B cell (primary cell): ENCODE measurements around the gene NXNL1. TPM values are rescaled to one million over a fixed set of nuclear protein-coding genes. Genes with fewer than 3 reads are reported as not detected.

ENCODE experiments used
- ATAC-seq: fragments of 200-7000 bp; cut with Tn5 transposase; one replicate; pipeline ENCODE4 v1.10.0; 2021; ENCODE audit warnings: low read depth, mild to moderate bottlenecking, moderate number of reproducible peaks, moderate library complexity
- CTCF ChIA-PET: fragments of 350-600 bp; sonication (Branson Sonifier 250); formaldehyde crosslinking; loops from one replicate; lab custom pipeline; 2021; ENCODE audit warnings: antibody characterized with exemption, inconsistent platforms; lab: Charles Lee
- POLR2A ChIA-PET: fragments of 350-600 bp; sonication (Branson Sonifier 250); formaldehyde crosslinking; loops from one replicate; lab custom pipeline; 2021; ENCODE audit warnings: antibody characterized with exemption; lab: Charles Lee
- DNase-seq: peaks from one replicate; pipeline ENCODE4 v3.0.0; 2013
- H2AFZ ChIP-seq: 2 replicates; pipeline ENCODE4 v1.6.1; 2012; ENCODE audit warnings: mild to moderate bottlenecking, low read depth, low read length; ENCODE audit not compliant: insufficient read depth, poor library complexity, severe bottlenecking
- H3K27ac ChIP-seq, 2 donors: 1 replicate in 1 of 2; 2 replicates in 1 of 2; pipeline ENCODE4 v1.5.1; 2012 to 2013; ENCODE audit warnings: low read length in 2 of 2, mild to moderate bottlenecking in 2 of 2, moderate library complexity in 1 of 2
- H3K27me3 ChIP-seq, 4 experiments: fragments of 200-600 bp in 1 of 4; sonication (generic) in 1 of 4; replicated peaks in 1 of 4; 1 replicate in 2 of 4; 2 replicates in 2 of 4; pipeline versions ENCODE4 v1.6.1 to v1.7.0; 2013 to 2016; ENCODE audit warnings: low read length in 3 of 4, mild to moderate bottlenecking in 2 of 4, mixed read lengths in 1 of 4, moderate library complexity in 1 of 4; ENCODE audit not compliant: insufficient read depth in 4 of 4, control insufficient read depth in 3 of 4; ENCODE audit errors: control extremely low read depth in 1 of 4
- H3K36me3 ChIP-seq, 2 experiments: replicated peaks in 1 of 2; 1 replicate in 1 of 2; 2 replicates in 1 of 2; pipeline versions ENCODE4 v1.6.1 to v1.7.1; 2013; ENCODE audit warnings: low read length in 1 of 2; ENCODE audit not compliant: insufficient read depth in 2 of 2, control insufficient read depth in 1 of 2; ENCODE audit errors: control extremely low read depth in 1 of 2, extremely low read depth in 1 of 2
- H3K4me1 ChIP-seq, 2 donors: fragments of 200-600 bp in 1 of 2; sonication (generic) in 1 of 2; 1 replicate in 1 of 2; 2 replicates in 1 of 2; pipeline versions ENCODE4 v1.5.1 to v1.6.1; 2013 to 2017; ENCODE audit warnings: low read length in 2 of 2; ENCODE audit not compliant: control insufficient read depth in 2 of 2, insufficient read depth in 2 of 2
- H3K4me2 ChIP-seq: replicated peaks from 2 replicates; pipeline ENCODE3; 2012; ENCODE audit warnings: mild to moderate bottlenecking, low read depth, low read length; ENCODE audit not compliant: poor library complexity, severe bottlenecking
- H3K4me3 ChIP-seq, 5 experiments: fragments of 200-600 bp in 1 of 5; sonication (generic) in 1 of 5; 1 replicate in 3 of 5; 2 replicates in 2 of 5; pipeline versions ENCODE4 v1.5.1 to v1.7.0; 2011 to 2016; ENCODE audit warnings: low read length in 4 of 5, mild to moderate bottlenecking in 4 of 5, low read depth in 2 of 5, control low read depth in 1 of 5, moderate library complexity in 1 of 5; ENCODE audit not compliant: insufficient read depth in 1 of 5; ENCODE audit errors: control extremely low read depth in 1 of 5, extremely low read depth in 1 of 5
- H3K79me2 ChIP-seq: fragments of 200-600 bp; sonication (generic); one replicate; pipeline ENCODE4 v1.6.0; 2016; ENCODE audit warnings: low read length; ENCODE audit not compliant: control insufficient read depth, insufficient read depth
- H3K9ac ChIP-seq: fragments of 200-600 bp; sonication (generic); 2 replicates; pipeline ENCODE4 v1.6.1; 2017; ENCODE audit warnings: mild to moderate bottlenecking, low read length, moderate library complexity
- H3K9me3 ChIP-seq, 3 donors: one replicate each; pipeline versions ENCODE4 v1.6.1 to v1.7.1; 2013; ENCODE audit warnings: low read length in 2 of 3; ENCODE audit not compliant: control insufficient read depth in 2 of 3, insufficient read depth in 1 of 3; ENCODE audit errors: control extremely low read depth in 1 of 3
- H4K20me1 ChIP-seq: 2 replicates; pipeline ENCODE4 v1.6.0; 2012; ENCODE audit warnings: mild to moderate bottlenecking, low read length; ENCODE audit not compliant: insufficient read depth, control insufficient read depth, poor library complexity, severe bottlenecking
- H3K27ac Mint-ChIP-seq: one replicate; pipeline ENCODE4 v1.8.0; 2021; ENCODE audit warnings: mixed read lengths
- H3K27me3 Mint-ChIP-seq: one replicate; pipeline ENCODE4 v1.8.0; 2021; ENCODE audit warnings: mixed read lengths
- H3K4me1 Mint-ChIP-seq: one replicate; pipeline ENCODE4 v1.8.0; 2021; ENCODE audit warnings: mixed read lengths
- H3K4me3 Mint-ChIP-seq: one replicate; pipeline ENCODE4 v1.8.0; 2021; ENCODE audit warnings: mixed read lengths
- H3K9me3 Mint-ChIP-seq: one replicate; pipeline ENCODE4 v1.8.0; 2022; ENCODE audit warnings: mixed read lengths; ENCODE audit not compliant: insufficient read depth
- EZH2 ChIP-seq: IDR thresholded peaks from 2 replicates; pipeline ENCODE4 v1.6.1; 2012; ENCODE audit warnings: borderline replicate concordance, low read depth, mild to moderate bottlenecking, moderate library complexity, low read length; ENCODE audit not compliant: insufficient read depth, poor library complexity, severe bottlenecking
- WGBS: methylation state at CpG from one replicate; pipeline ENCODE4 v1.1.5; 2013; ENCODE audit warnings: missing lambda C conversion rate; ENCODE audit not compliant: insufficient coverage; 5-methylcytosine and 5-hydroxymethylcytosine counted together
- intact Hi-C: fragments of 100-400 bp; cut with micrococcal nuclease; formaldehyde crosslinking; loops from one replicate; pipeline ENCODE4 v1.10.0; 2022
- polyA plus RNA-seq: library from polyadenylated mRNA; depleted of rRNA; stranded (reverse); fragments of >200 nt; gene quantifications from 2 replicates; pipeline ENCODE4 v1.2.3, GENCODE V29; 2012
- total RNA-seq, 2 donors: library from RNA; stranded (reverse); fragments of 120-200 nt in 1 of 2; gene quantifications; 1 replicate in 1 of 2; 2 replicates in 1 of 2; pipeline versions ENCODE4 v1.2.3 to v1.2.4, GENCODE V29; 2013 to 2022
- TF ChIP-seq, protein P1 (sequence below): fragments of 200-600 bp; IDR thresholded peaks from one replicate; pipeline ENCODE4 v1.8.0; 2022; ENCODE audit warnings: antibody characterized with exemption, mild to moderate bottlenecking

NXNL1 gene
- total and polyA plus RNA-seq, 2 donors (not counting 1 experiment from before 2014, with no cell fraction given) = not detected

DNA sequence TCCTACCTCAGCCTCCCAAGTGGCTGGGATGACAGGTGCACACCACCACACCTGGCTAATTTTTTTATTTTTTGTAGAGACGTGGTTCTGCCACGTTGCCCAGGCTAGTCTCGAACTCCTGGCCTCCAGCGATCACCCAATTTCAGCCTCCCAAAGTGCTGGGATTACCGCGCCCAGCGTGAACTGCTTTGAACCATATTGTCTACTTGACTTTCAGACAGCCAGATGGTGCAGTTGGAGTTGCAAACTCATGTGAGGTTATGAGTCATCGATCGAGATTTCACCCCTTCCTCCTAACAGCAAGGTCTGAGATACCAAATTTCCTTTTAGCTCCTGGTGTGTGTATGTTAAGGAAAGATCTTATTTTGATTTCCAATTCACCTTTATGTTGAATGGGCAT, 12.3 kb upstream of the NXNL1 start:
- no peak for ATAC-seq
- H3K9me3 Mint-ChIP-seq = no peaks in the 10 kb centered on the region
- H3K4me3 Mint-ChIP-seq = no peak overlapping the region
- Histone ChIP-seq H3K36me3 (no peaks in the 10 kb centered on the region), H3K27me3 (no peaks in the 10 kb centered on the region), H4K20me1 (no peaks in the 10 kb centered on the region), H3K27ac (no peak overlapping the region), H2AFZ (no peak overlapping the region), H3K4me1 (peaks cover 6 to 17% of the 10 kb centered on the region in 2 donors), H3K9me3 (no peaks in the 10 kb centered on the region), H3K79me2 (no peaks in the 10 kb centered on the region), H3K4me3 (no peak overlapping the region), H3K4me2 (no peak overlapping the region), H3K9ac (no peak overlapping the region)
- no peak for DNase-seq
- whole genome bisulfite sequencing = 82% methylated on average over 4 of the region's 9 CpGs
- intact Hi-C loops = no loop called here
- no peak overlapping the region for H3K27ac Mint-ChIP-seq
- POLR2A ChIA-PET = no interaction called here
- H3K4me1 Mint-ChIP-seq = peaks cover 20% of the 10 kb centered on the region
- no peaks in the 10 kb centered on the region for H3K27me3 Mint-ChIP-seq
- TF ChIP-seq EZH2 = no peak
- TF ChIP-seq, protein P1, sequence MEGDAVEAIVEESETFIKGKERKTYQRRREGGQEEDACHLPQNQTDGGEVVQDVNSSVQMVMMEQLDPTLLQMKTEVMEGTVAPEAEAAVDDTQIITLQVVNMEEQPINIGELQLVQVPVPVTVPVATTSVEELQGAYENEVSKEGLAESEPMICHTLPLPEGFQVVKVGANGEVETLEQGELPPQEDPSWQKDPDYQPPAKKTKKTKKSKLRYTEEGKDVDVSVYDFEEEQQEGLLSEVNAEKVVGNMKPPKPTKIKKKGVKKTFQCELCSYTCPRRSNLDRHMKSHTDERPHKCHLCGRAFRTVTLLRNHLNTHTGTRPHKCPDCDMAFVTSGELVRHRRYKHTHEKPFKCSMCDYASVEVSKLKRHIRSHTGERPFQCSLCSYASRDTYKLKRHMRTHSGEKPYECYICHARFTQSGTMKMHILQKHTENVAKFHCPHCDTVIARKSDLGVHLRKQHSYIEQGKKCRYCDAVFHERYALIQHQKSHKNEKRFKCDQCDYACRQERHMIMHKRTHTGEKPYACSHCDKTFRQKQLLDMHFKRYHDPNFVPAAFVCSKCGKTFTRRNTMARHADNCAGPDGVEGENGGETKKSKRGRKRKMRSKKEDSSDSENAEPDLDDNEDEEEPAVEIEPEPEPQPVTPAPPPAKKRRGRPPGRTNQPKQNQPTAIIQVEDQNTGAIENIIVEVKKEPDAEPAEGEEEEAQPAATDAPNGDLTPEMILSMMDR = no peak
- CTCF ChIA-PET = no interaction called here

DNA sequence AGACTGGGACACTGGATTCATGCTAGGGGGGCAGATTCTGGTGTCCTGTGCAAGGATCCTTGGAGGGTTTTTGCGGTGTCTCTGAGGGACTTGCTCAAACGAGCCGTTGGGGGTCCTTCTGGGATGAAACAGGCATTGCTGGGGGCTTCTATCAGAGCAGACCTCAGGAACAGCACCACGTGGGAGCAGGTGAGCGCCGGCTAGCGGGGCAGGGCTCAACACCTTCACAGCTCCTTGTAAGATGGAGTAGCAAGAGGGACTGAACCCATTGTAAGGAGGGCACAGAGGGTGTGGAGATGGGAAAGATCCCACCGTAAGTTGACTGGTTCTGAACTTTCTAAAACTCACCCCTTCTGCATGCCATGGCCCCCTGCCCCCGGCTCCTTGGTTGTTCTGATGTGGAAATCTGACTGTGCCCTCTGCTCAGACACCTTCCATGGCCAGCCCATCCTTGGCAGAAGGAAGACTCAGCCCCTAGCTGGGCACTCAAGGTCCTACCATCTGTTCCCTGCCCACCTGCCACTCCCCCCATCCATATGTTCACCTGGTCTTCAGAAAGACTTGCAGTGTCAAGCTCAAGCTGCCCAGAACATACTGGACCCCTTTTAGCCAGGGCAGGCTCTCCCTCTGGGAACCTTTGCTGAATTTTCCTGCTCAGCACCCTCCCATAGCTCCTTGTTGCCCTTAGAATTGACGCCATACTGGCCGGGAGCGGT, 10.8 kb upstream of the NXNL1 start:
- H3K9me3 ChIP-seq = no peaks in the 10 kb centered on the region
- H3K4me1 Mint-ChIP-seq = peaks cover 23% of the 10 kb centered on the region
- ChIA-PET POLR2A (interaction anchor here (0.6 to 0.7 kb wide), 2 partner anchors 43 to 86 kb away, joined by 3 to 5 read pairs; no protein-coding TSS in a partner anchor), CTCF (interaction anchor here (0.7 to 1.2 kb wide), 2 partner anchors 20 to 388 kb away, joined by 3 read pairs; partner anchors contain the start of gene RPL18A)
- peak overlapping the region; percentile 82 for H3K4me2 ChIP-seq
- WGBS = 74% methylated on average over 10 of the region's 12 CpGs
- no peak for ATAC-seq
- no peak overlapping the region for H3K27ac Mint-ChIP-seq
- H2AFZ ChIP-seq = no peak overlapping the region
- intact Hi-C loops = no loop called here
- no peaks in the 10 kb centered on the region for H3K27me3 ChIP-seq
- no peak overlapping the region for H3K9ac ChIP-seq
- no peak for DNase-seq
- TF ChIP-seq EZH2 = no peak
- TF ChIP-seq, protein P1 = no peak
- no peaks in the 10 kb centered on the region for H3K9me3 Mint-ChIP-seq
- no peaks in the 10 kb centered on the region for H4K20me1 ChIP-seq
- no peaks in the 10 kb centered on the region for H3K36me3 ChIP-seq
- no peaks in the 10 kb centered on the region for H3K27me3 Mint-ChIP-seq
- peak overlapping the region; percentile 92 for H3K4me3 Mint-ChIP-seq
- no peaks in the 10 kb centered on the region for H3K79me2 ChIP-seq
- peaks cover 6 to 17% of the 10 kb centered on the region in 2 donors for H3K4me1 ChIP-seq
- H3K4me3 ChIP-seq = no peak overlapping the region
- H3K27ac ChIP-seq = no peak overlapping the region
